ENCODE measurements around the gene TCFL5. TPM values are rescaled to one million over a fixed set of nuclear protein-coding genes. Genes with fewer than 3 reads are reported as not detected.
"Not testable (repeated sequence)": the region's sequence is repeated elsewhere in the genome, so short reads cannot be mapped to it uniquely, and the experiment has no call there.

The TCFL5 gene
- total RNA-seq, 4 donors from 2014 or later = 15.3 to 26.6 (median 20.6) TPM

DNA sequence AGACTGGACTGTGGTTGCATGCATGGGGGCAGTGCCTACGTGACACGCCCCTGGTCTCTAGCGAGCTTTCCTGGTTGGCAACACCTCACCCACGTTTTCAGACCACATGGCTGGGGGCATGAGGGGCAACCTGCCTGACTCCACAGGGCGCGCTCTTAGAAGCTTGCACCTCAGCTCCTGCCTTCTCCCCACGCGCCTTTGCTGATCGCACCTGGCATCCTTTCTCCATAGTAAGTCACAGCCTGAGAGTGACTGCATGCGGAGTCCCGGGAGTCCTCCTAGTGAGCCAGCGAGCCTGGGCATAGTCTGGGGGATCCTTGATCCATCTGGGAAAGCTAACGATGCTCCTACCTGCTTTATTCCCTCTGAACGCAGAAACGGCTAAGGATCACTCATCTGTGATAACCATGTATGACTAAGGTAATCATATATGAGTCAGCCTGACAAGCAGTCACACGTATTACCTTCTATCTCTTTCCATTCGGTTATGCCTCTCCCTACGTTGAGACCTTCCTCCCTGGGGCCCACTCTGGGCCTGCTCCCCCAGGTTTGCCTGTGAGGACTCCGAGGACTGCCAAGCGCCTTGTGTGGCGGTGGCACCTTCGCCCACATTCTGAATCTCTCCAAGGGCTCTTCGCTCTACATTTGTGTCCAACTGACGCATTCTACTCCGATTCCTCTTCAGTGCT is 4.5 kb downstream of the TCFL5 start:
- Histone ChIP-seq H3K27me3 (no peaks in the 10 kb centered on the region), H3K36me3 (peaks cover 10 to 20% of the 10 kb centered on the region in 2 donors), H3K27ac (no peak overlapping the region), H3K4me3 (replicated peaks in 1 of 3) (no peak overlapping the region), H3K9me3 (no peaks in the 10 kb centered on the region), H3K4me1 (peaks cover 13 to 21% of the 10 kb centered on the region in 2 donors)
- DNase-seq = no peak
- 95 to 96% methylated on average over 25 of the region's 25 CpGs for WGBS, 2 donors
- TF ChIP-seq, protein P1, sequence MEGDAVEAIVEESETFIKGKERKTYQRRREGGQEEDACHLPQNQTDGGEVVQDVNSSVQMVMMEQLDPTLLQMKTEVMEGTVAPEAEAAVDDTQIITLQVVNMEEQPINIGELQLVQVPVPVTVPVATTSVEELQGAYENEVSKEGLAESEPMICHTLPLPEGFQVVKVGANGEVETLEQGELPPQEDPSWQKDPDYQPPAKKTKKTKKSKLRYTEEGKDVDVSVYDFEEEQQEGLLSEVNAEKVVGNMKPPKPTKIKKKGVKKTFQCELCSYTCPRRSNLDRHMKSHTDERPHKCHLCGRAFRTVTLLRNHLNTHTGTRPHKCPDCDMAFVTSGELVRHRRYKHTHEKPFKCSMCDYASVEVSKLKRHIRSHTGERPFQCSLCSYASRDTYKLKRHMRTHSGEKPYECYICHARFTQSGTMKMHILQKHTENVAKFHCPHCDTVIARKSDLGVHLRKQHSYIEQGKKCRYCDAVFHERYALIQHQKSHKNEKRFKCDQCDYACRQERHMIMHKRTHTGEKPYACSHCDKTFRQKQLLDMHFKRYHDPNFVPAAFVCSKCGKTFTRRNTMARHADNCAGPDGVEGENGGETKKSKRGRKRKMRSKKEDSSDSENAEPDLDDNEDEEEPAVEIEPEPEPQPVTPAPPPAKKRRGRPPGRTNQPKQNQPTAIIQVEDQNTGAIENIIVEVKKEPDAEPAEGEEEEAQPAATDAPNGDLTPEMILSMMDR (IDR thresholded peaks at IDR 0.05) = no peak
- no peak for TF ChIP-seq POLR2A (IDR thresholded peaks at IDR 0.05)
- intact Hi-C loops (cut with DNase I) = no loop called here

DNA sequence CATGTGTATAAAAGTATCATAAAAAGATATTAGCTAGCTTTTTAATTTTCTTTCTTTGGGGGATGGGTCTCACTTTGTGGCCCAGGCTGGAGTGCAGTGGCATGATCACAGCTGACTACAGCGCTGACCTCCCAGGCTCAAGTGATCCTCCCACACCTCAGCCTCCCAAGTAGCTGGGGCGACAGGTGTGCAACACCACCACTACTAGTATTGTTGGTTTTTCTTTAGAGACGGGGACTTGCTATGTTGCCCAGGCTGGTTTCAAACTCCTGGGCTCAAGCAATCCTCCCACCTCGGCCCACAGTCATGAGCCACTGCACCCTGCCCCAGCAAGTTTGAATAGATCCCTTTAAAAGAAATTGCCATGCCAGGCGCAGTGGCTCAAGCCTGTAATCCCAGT is 6.5 kb downstream of the TCFL5 start:
- peaks cover 10 to 20% of the 10 kb centered on the region in 2 donors for H3K36me3 ChIP-seq
- no peak for DNase-seq
- H3K9me3 ChIP-seq = no peaks in the 10 kb centered on the region
- peaks cover 6 to 14% of the 10 kb centered on the region in 2 donors for H3K4me1 ChIP-seq
- intact Hi-C loops (cut with DNase I) = no loop called here
- H3K4me3 ChIP-seq (replicated peaks in 1 of 3) = no peak overlapping the region
- H3K27me3 ChIP-seq = no peaks in the 10 kb centered on the region
- H3K27ac ChIP-seq = no peak overlapping the region
- 95 to 100% methylated on average over 5 of the region's 5 CpGs for WGBS, 2 donors
- TF ChIP-seq, protein P1 (IDR thresholded peaks at IDR 0.05) = no peak
- no peak for TF ChIP-seq POLR2A (IDR thresholded peaks at IDR 0.05)

DNA sequence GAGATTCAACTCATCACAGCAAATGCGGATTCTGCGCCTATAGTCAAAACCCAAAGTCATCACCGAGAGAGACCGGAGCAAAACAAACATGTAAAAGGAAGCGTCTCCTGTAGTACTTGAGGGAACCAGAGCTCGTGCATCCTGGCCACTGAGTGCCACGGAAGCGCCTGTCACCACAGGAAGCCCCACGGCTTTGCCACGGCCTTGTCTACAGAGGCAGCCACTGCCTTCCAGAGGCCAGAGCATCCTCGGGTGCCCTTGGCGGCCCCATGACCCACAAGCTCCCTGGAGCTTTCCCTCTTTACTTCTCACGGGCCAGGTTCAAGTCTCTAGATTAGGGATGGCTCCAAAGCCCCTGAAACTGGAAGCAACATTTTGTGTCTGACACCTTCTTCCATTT is 7.5 kb downstream of the TCFL5 start:
- Histone ChIP-seq H3K9me3 (no peaks in the 10 kb centered on the region), H3K36me3 (peaks cover 10 to 20% of the 10 kb centered on the region in 2 donors), H3K27ac (no peak overlapping the region), H3K27me3 (no peaks in the 10 kb centered on the region), H3K4me1 (peaks cover 1 to 9% of the 10 kb centered on the region in 2 donors), H3K4me3 (replicated peaks in 1 of 3) (no peak overlapping the region)
- DNase-seq = no peak
- 92 to 96% methylated on average over 11 to 13 of the region's 13 CpGs for WGBS, 2 donors
- intact Hi-C loops (cut with DNase I) = no loop called here
- TF ChIP-seq POLR2A (IDR thresholded peaks at IDR 0.05) = no peak
- TF ChIP-seq, protein P1 (IDR thresholded peaks at IDR 0.05) = no peak

DNA sequence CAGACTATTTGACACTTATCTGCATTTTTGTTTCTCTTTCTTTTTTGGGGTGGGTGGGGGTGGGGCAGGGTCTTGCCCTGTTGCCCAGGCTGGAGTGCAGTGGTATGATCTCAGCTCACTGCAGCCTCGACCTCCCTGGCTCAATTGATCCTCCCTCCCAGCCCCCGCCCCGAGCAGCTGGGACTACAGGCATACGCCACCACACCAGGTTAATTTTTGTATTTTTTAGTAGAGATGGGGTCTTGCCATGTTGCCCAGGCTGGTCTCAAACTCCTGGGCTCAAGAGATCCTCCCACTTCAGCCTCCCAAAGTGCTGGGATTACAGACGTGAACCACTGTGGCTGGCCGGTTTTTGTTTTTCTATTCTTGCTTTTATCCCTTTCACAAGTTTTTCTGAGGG is 8.3 kb downstream of the TCFL5 start:
- H3K4me1 ChIP-seq = peaks cover 9 to 13% of the 10 kb centered on the region in 2 donors
- WGBS, 2 donors = 93% methylated on average over 6 of the region's 6 CpGs
- H3K36me3 ChIP-seq = peaks cover 10 to 20% of the 10 kb centered on the region in 2 donors

DNA sequence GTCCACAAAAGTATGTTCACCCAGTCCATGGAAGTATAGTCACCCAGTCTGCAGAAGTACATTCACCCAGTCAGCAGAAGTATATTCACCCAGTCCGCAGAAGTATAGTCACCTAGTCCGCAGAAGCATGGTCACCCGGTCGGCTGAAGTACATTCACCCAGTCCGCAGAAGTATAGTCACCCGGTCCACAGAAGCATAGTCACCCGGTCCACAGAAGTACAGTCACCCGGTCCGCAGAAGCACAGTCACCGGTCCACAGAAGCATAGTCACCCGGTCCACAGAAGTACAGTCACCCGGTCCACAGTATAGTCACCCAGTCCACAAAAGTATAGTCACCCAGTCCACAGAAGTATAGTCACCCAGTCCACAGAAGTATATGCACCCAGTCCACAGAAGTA is 8.8 kb downstream of the TCFL5 start:
- DNase-seq = no peak
- 85 to 94% methylated on average over 12 of the region's 12 CpGs for WGBS, 2 donors
- TF ChIP-seq, protein P1 (IDR thresholded peaks at IDR 0.05) = no peak
- TF ChIP-seq POLR2A (IDR thresholded peaks at IDR 0.05) = no peak
- Histone ChIP-seq H3K36me3 (peaks cover 10 to 20% of the 10 kb centered on the region in 2 donors), H3K4me3 (replicated peaks in 1 of 3) (no peak overlapping the region), H3K27me3 (no peaks in the 10 kb centered on the region), H3K27ac (no peak overlapping the region), H3K9me3 (no peaks in the 10 kb centered on the region), H3K4me1 (peaks cover 13 to 18% of the 10 kb centered on the region in 2 donors)
- intact Hi-C loops (cut with DNase I) = no loop called here

More for the DNA sequence above, 8.3 kb downstream of the TCFL5 start:
- H3K9me3 ChIP-seq; DNase-seq; H3K27ac ChIP-seq; H3K4me3 ChIP-seq (replicated peaks in 1 of 3); H3K27me3 ChIP-seq; intact Hi-C loops (cut with DNase I): not testable (repeated sequence)
